Measurements from ENCODE around the gene LIPM.

DNA sequence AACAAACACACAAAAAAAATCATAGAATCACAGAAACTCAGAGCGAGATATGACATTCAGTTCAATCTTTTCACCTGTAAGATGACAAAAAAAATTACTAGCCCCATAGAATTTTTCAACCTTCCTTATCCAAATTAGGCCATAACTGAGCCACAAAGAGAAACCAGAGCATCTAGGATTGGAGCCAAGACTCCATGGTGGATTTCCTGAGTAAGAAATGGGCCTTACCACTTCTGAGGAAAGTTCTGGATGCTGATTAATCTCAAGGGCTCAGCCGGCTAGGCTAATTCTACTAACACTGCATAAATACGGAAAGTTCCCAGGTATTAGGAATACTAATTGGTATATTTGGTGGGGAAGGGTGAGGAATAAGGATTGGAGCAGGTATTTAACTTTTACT, 16.8 kb downstream of the LIPM start:
- TF ChIP-seq, protein P1, sequence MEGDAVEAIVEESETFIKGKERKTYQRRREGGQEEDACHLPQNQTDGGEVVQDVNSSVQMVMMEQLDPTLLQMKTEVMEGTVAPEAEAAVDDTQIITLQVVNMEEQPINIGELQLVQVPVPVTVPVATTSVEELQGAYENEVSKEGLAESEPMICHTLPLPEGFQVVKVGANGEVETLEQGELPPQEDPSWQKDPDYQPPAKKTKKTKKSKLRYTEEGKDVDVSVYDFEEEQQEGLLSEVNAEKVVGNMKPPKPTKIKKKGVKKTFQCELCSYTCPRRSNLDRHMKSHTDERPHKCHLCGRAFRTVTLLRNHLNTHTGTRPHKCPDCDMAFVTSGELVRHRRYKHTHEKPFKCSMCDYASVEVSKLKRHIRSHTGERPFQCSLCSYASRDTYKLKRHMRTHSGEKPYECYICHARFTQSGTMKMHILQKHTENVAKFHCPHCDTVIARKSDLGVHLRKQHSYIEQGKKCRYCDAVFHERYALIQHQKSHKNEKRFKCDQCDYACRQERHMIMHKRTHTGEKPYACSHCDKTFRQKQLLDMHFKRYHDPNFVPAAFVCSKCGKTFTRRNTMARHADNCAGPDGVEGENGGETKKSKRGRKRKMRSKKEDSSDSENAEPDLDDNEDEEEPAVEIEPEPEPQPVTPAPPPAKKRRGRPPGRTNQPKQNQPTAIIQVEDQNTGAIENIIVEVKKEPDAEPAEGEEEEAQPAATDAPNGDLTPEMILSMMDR (IDR thresholded peaks at IDR 0.05): no peak
- no peak for TF ChIP-seq POLR2A (IDR thresholded peaks at IDR 0.05)
